MM.1S (cell line): ENCODE data around the gene NRSN1.

ENCODE experiments used
- DNase-seq: peaks from one replicate; pipeline ENCODE4 v3.0.0-alpha.2; 2015
- H2AFZ ChIP-seq: fragments of 300-600 bp; sonication (generic); 2 replicates; pipeline ENCODE4 v1.6.0; 2016; ENCODE audit warnings: antibody characterized with exemption, low read length
- H3F3A ChIP-seq: fragments of 300-600 bp; sonication (generic); 2 replicates; pipeline ENCODE4 v1.6.1; 2016; ENCODE audit warnings: mild to moderate bottlenecking, antibody characterized with exemption, low read length, moderate library complexity, mixed read lengths; ENCODE audit not compliant: insufficient read depth
- H3K27ac ChIP-seq: fragments of 300-600 bp; sonication (generic); 2 replicates; pipeline ENCODE4 v1.5.1; 2016; ENCODE audit warnings: mild to moderate bottlenecking, low read length
- H3K27me3 ChIP-seq: fragments of 300-600 bp; sonication (generic); replicated peaks from 2 replicates; pipeline ENCODE4 v1.6.0; 2016; ENCODE audit warnings: low read length; ENCODE audit not compliant: insufficient read depth
- H3K36me3 ChIP-seq: fragments of 300-600 bp; sonication (generic); replicated peaks from 2 replicates; pipeline ENCODE4 v1.6.1; 2016; ENCODE audit warnings: mild to moderate bottlenecking, low read length, mixed read lengths; ENCODE audit not compliant: insufficient read depth
- H3K4me1 ChIP-seq: fragments of 300-600 bp; sonication (generic); 2 replicates; pipeline ENCODE4 v1.6.1; 2016; ENCODE audit warnings: low read length, mixed read lengths
- H3K4me2 ChIP-seq: fragments of 300-600 bp; sonication (generic); 2 replicates; pipeline ENCODE4 v1.6.0; 2016; ENCODE audit warnings: low read depth, low read length
- H3K4me3 ChIP-seq: fragments of 300-600 bp; sonication (generic); 2 replicates; pipeline ENCODE4 v1.5.1; 2016; ENCODE audit warnings: low read length, mixed read lengths
- H3K79me2 ChIP-seq: fragments of 300-600 bp; sonication (generic); 2 replicates; pipeline ENCODE4 v1.6.1; 2016; ENCODE audit warnings: mixed run types, low read length, mixed read lengths
- H3K9ac ChIP-seq: fragments of 300-600 bp; sonication (generic); 2 replicates; pipeline ENCODE4 v1.6.1; 2016; ENCODE audit warnings: low read length, mixed read lengths
- H3K9me2 ChIP-seq: fragments of 300-600 bp; sonication (generic); replicated peaks from 2 replicates; pipeline ENCODE4 v1.6.1; 2016; ENCODE audit warnings: mild to moderate bottlenecking, low read length, mixed read lengths; ENCODE audit not compliant: insufficient read depth
- H3K9me3 ChIP-seq: fragments of 300-600 bp; sonication (generic); replicated peaks from 2 replicates; pipeline ENCODE4 v1.6.1; 2016; ENCODE audit warnings: mild to moderate bottlenecking, low read length, mixed read lengths; ENCODE audit not compliant: insufficient read depth
- H4K20me1 ChIP-seq: fragments of 300-600 bp; sonication (generic); 2 replicates; pipeline ENCODE4 v1.6.1; 2016; ENCODE audit warnings: mild to moderate bottlenecking, low read length, moderate library complexity, mixed read lengths; ENCODE audit not compliant: insufficient read depth
- CTCF ChIP-seq: fragments of 300-600 bp; sonication (generic); IDR thresholded peaks from 2 replicates; pipeline ENCODE4 v1.5.1; 2016; ENCODE audit warnings: antibody characterized with exemption, low read length, mixed read lengths
- EZH2 ChIP-seq: fragments of 300-600 bp; sonication (generic); optimal IDR thresholded peaks from 2 replicates; pipeline ENCODE3; 2017; ENCODE audit warnings: low read depth, mild to moderate bottlenecking, antibody characterized with exemption, low read length, mixed read lengths
- EZH2phosphoT487 ChIP-seq: fragments of 300-600 bp; sonication (generic); IDR thresholded peaks from 2 replicates; pipeline ENCODE4 v1.6.1; 2018; ENCODE audit warnings: antibody characterized with exemption, low read length

NRSN1 gene

DNA sequence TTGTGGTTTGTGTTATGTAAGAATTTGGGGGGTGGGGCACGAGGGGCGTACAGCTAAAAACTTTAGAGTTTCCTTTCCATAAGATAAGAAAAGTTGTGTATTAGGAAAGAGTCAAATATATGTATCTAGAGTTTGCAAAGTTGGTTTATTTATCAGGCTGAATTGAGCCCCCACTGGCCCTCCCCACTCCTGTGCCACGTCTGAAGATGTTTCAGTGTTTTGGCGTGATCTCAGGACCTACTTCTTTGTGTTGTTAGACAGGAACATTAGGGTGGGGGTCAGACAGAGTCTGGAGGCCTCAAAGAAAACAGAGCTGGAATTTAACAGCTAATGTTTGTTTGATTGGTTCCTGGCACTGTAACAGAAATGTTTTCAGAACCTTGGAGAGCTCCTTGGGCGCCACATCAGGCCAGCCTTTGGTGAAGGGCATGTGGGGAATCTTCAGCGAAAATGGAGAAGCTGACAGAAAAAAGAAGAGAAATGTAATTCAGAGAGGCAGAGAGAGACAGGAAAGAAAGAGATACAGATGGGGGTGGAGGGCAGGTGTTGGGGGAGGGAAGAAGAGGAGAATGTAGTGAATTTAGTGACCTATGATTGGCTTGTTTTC is 674 bp downstream of the NRSN1 start:
- Histone ChIP-seq H4K20me1 (no peaks in the 10 kb centered on the region), H3K36me3 (no peaks in the 10 kb centered on the region), H2AFZ (no peak overlapping the region), H3K27ac (no peak overlapping the region), H3K4me1 (no peaks in the 10 kb centered on the region), H3K9me3 (no peaks in the 10 kb centered on the region), H3K4me2 (no peak overlapping the region), H3F3A (no peaks in the 10 kb centered on the region), H3K79me2 (no peaks in the 10 kb centered on the region), H3K9ac (no peak overlapping the region), H3K4me3 (no peak overlapping the region; the same call in 1 of the 2 replicates), H3K9me2 (no peaks in the 10 kb centered on the region), H3K27me3 (no peaks in the 10 kb centered on the region)
- DNase-seq = peak; percentile 71
- TF ChIP-seq EZH2 (no peak), CTCF (no peak), EZH2phosphoT487 (no peak)

- Histone ChIP-seq H3K4me2 (no peak overlapping the region), H4K20me1 (no peaks in the 10 kb centered on the region), H3K9me2 (no peaks in the 10 kb centered on the region), H2AFZ (no peak overlapping the region), H3F3A (no peaks in the 10 kb centered on the region), H3K9me3 (no peaks in the 10 kb centered on the region), H3K27ac (no peak overlapping the region), H3K27me3 (no peaks in the 10 kb centered on the region), H3K4me1 (no peaks in the 10 kb centered on the region), H3K79me2 (no peaks in the 10 kb centered on the region), H3K9ac (no peak overlapping the region), H3K36me3 (no peaks in the 10 kb centered on the region), H3K4me3 (no peak overlapping the region)
- DNase-seq = no peak
- TF ChIP-seq EZH2phosphoT487 (no peak), EZH2 (no peak), CTCF (no peak)
Observed at GRCh38 chr6:24127316-24127715, 1.3 kb downstream of the NRSN1 start.

DNA sequence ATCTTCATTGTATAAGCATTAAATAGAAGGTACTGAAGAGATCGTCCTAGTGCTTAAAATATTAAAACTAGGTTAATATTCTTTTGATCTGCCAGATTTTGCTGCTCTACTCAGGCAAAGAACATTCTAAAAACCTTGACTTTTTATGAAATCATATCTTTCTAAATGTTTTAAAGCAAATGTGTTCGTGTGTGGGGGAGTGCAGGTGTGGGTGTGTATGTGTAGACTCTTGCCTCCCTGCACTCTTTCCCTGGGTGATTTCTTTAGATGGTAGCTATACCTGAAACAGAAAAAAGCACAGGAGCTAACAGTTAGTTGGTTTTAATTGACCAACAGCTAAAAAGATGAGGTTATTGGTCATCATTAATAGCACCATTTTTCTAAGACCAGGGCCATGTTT is 5.7 kb downstream of the NRSN1 start:
- H3K27me3 ChIP-seq = no peaks in the 10 kb centered on the region

More for the DNA sequence above, 5.7 kb downstream of the NRSN1 start:
- H4K20me1 ChIP-seq = no peaks in the 10 kb centered on the region
- no peak overlapping the region for H3K27ac ChIP-seq
- H3K9ac ChIP-seq = no peak overlapping the region
- no peak overlapping the region for H3K4me2 ChIP-seq
- H3K4me3 ChIP-seq = no peak overlapping the region
- H3K36me3 ChIP-seq = no peaks in the 10 kb centered on the region
- no peaks in the 10 kb centered on the region for H3K79me2 ChIP-seq
- H3K9me2 ChIP-seq = no peaks in the 10 kb centered on the region
- no peak overlapping the region for H2AFZ ChIP-seq
- no peaks in the 10 kb centered on the region for H3K9me3 ChIP-seq
- TF ChIP-seq CTCF = no peak
- TF ChIP-seq EZH2phosphoT487 = no peak
- no peak for TF ChIP-seq EZH2
- no peaks in the 10 kb centered on the region for H3K4me1 ChIP-seq
- no peaks in the 10 kb centered on the region for H3F3A ChIP-seq
- DNase-seq = no peak
